ENCODE results near the gene TMEM178B. TPM values are rescaled to one million over a fixed set of nuclear protein-coding genes. Genes with fewer than 3 reads are reported as not detected.
"Not testable (repeated sequence)": the region's sequence is repeated elsewhere in the genome, so short reads cannot be mapped to it uniquely, and the experiment has no call there.

The TMEM178B gene
- total and polyA plus RNA-seq, 2 of the 4 experiments (the other 2 are of a cell fraction): under 0.01 to 0.05 TPM

DNA sequence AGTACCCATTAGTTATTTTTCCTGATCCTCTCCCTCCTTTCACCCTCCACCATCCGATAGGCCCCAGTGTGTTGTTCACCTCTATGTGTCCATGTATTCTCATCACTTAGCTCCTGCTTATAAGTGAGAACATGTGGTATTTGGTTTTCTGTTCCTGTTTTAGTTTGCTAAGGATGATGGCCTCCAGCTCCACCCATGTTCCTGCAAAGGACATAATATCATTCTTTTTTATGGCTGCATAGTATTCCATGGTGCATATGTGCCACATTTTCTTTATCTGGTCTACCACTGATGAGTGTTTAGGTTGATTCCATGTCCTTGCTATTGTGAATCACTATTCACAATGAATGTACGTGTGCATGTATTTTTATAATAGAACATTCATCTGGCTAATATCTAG, 95.3 kb downstream of the TMEM178B start:
- CTCF ChIA-PET; H3K36me3 ChIP-seq (ENCODE audit: control insufficient read depth, insufficient read depth, low read length); H3K23ac ChIP-seq (ENCODE audit: low read depth, low read length); H2BK120ac ChIP-seq (ENCODE audit: low read depth, low read length); DNase-seq; in situ Hi-C loops (cut with MboI; ENCODE audit: low sequenced_read_pairs); H3K79me1 ChIP-seq (ENCODE audit: low read depth in 1 of 2, low read length in 2 of 2); dilution Hi-C loops (cut with HindIII; ENCODE audit: low sequenced_read_pairs, unreplicated experiment); ATAC-seq (ENCODE audit: low read depth); H2AFZ ChIP-seq (replicated peaks; ENCODE audit: low read length, poor library complexity); H2AK5ac ChIP-seq (ENCODE audit: low read depth, low read length); POLR2A ChIA-PET (ENCODE audit: unreplicated experiment); H2BK15ac ChIP-seq (ENCODE audit: low read depth, low read length); H3K9me1 ChIP-seq (ENCODE audit: insufficient read depth, low read length); H3K4ac ChIP-seq (ENCODE audit: low read depth, low read length); intact Hi-C loops (cut with micrococcal nuclease); H4K5ac ChIP-seq (ENCODE audit: low read depth, low read length); H3K27me3 ChIP-seq (ENCODE audit: control insufficient read depth, insufficient read depth, low read length); BruUV-seq (replicated peaks); H3K9ac ChIP-seq (ENCODE audit: low read depth, low read length); H3K56ac ChIP-seq (ENCODE audit: extremely low read depth, insufficient read depth, low read length); H3K27ac ChIP-seq (ENCODE audit: insufficient read depth, low read length); H4K91ac ChIP-seq (ENCODE audit: insufficient read depth, low read depth, low read length); H3K4me2 ChIP-seq (ENCODE audit: low read depth, low read length); H4K20me1 ChIP-seq (ENCODE audit: insufficient read depth, low read length); H3K18ac ChIP-seq (ENCODE audit: low read depth, low read length); H2BK5ac ChIP-seq (ENCODE audit: low read depth, low read length, poor library complexity, severe bottlenecking); H3K4me3 ChIP-seq (ENCODE audit: insufficient read depth, low read depth, low read length); H4K8ac ChIP-seq (ENCODE audit: low read depth in 2 of 2, low read length in 2 of 2); H2AK9ac ChIP-seq (replicated peaks; ENCODE audit: low read depth, low read length, poor library complexity); H2BK20ac ChIP-seq (ENCODE audit: low read depth, low read length); H3K9me3 ChIP-seq (ENCODE audit: control insufficient read depth, insufficient read depth, low read length); H3K4me1 ChIP-seq (ENCODE audit: control insufficient read depth, insufficient read depth, low read length); H3K14ac ChIP-seq (replicated peaks; ENCODE audit: low read depth, low read length): not testable (repeated sequence)
- WGBS, 2 experiments (ENCODE audit: extremely low coverage in 2 of 2, insufficient read length in 1 of 2): no CpG with 5 or more reads among the region's 2 CpGs

DNA sequence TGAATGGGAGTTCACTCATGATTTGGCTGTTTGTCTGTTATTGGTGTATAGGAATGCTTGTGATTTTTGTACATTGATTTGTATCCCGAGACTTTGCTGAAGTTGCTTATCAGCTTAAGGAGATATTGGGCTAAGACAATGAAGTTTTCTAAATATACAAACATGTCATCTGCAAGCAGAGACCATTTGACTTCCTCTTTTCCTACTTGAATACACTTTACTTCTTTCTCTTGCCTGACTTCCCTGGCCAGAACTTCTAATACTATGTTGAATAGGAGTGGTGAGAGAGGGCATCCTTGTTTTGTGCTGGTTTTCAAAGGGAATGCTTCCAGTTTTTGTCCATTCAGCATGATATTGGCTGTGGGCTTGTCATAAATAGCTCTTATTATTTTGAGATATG, 101.9 kb downstream of the TMEM178B start:
- H2AK9ac ChIP-seq (replicated peaks; ENCODE audit: low read depth, low read length, poor library complexity); H3K18ac ChIP-seq (ENCODE audit: low read depth, low read length); H2BK20ac ChIP-seq (ENCODE audit: low read depth, low read length); dilution Hi-C loops (cut with HindIII; ENCODE audit: low sequenced_read_pairs, unreplicated experiment); H2BK15ac ChIP-seq (ENCODE audit: low read depth, low read length); CTCF ChIA-PET; H3K4me3 ChIP-seq (ENCODE audit: insufficient read depth, low read depth, low read length); H3K27me3 ChIP-seq (ENCODE audit: control insufficient read depth, insufficient read depth, low read length); H3K9me1 ChIP-seq (ENCODE audit: insufficient read depth, low read length); H2AFZ ChIP-seq (replicated peaks; ENCODE audit: low read length, poor library complexity); intact Hi-C loops (cut with micrococcal nuclease); H3K27ac ChIP-seq (ENCODE audit: insufficient read depth, low read length); H3K9ac ChIP-seq (ENCODE audit: low read depth, low read length); H3K4me2 ChIP-seq (ENCODE audit: low read depth, low read length); H2AK5ac ChIP-seq (ENCODE audit: low read depth, low read length); H4K20me1 ChIP-seq (ENCODE audit: insufficient read depth, low read length); in situ Hi-C loops (cut with MboI; ENCODE audit: low sequenced_read_pairs); H3K79me1 ChIP-seq (ENCODE audit: low read depth in 1 of 2, low read length in 2 of 2); H3K4me1 ChIP-seq (ENCODE audit: control insufficient read depth, insufficient read depth, low read length); H2BK120ac ChIP-seq (ENCODE audit: low read depth, low read length); H4K5ac ChIP-seq (ENCODE audit: low read depth, low read length); BruUV-seq (replicated peaks); ATAC-seq (ENCODE audit: low read depth); H3K4ac ChIP-seq (ENCODE audit: low read depth, low read length); H3K14ac ChIP-seq (replicated peaks; ENCODE audit: low read depth, low read length); DNase-seq; POLR2A ChIA-PET (ENCODE audit: unreplicated experiment); H3K36me3 ChIP-seq (ENCODE audit: control insufficient read depth, insufficient read depth, low read length); H3K9me3 ChIP-seq (ENCODE audit: control insufficient read depth, insufficient read depth, low read length); H3K56ac ChIP-seq (ENCODE audit: extremely low read depth, insufficient read depth, low read length); H4K91ac ChIP-seq (ENCODE audit: insufficient read depth, low read depth, low read length); H4K8ac ChIP-seq (ENCODE audit: low read depth in 2 of 2, low read length in 2 of 2); H3K23ac ChIP-seq (ENCODE audit: low read depth, low read length); H2BK5ac ChIP-seq (ENCODE audit: low read depth, low read length, poor library complexity, severe bottlenecking): not testable (repeated sequence)
- no CpG with 5 or more reads among the region's 1 CpG for WGBS, 2 experiments (ENCODE audit: extremely low coverage in 2 of 2, insufficient read length in 1 of 2)

Measured in IMR-90 (cell line).